GM13977 (cell line): ENCODE results near the gene EPHX1.
"Not testable (repeated sequence)": the region's sequence is repeated elsewhere in the genome, so short reads cannot be mapped to it uniquely, and the experiment has no call there.

Source experiments
- DNase-seq: peaks from one replicate; pipeline ENCODE4 v3.0.0; 2012; ENCODE audit warnings: low spot score
- in situ Hi-C: fragments of 300-500 bp; cut with MboI; formaldehyde crosslinking; loops from one replicate; pipeline ENCODE4 v1.12.0; 2022; ENCODE audit warnings: low sequenced_read_pairs, low pct_unique_long_range_greater_than_20kb, mixed read lengths, inconsistent platforms; ENCODE audit not compliant: unreplicated experiment
- TF ChIP-seq, protein P1 (sequence below): IDR thresholded peaks from 2 replicates; pipeline ENCODE4 v1.5.1; 2012; ENCODE audit warnings: mild to moderate bottlenecking, control low read depth; ENCODE audit not compliant: insufficient read depth; ENCODE audit errors: extremely low read depth, missing control alignments

EPHX1 gene

DNA sequence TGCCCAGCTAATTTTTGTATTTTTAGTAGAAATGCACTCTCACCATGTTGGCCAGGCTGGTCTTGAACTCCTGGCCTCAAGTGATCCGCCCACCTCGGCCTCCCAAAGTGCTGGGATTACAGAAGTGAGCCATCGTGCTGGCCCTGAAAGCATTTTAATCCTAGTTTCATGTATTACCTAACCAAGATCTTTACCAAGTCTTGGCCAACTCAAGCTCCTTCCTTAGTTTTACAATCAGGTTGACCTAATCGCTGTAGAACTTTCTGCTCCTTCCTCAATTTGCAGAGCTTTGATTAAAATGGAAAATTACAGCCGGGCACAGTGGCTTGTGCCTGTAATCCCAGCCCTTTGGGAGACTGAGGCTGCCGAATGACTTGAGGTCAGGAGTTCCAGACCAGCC, 75.4 kb downstream of the EPHX1 start:
- no peak for DNase-seq
- in situ Hi-C loops = no loop called here
- TF ChIP-seq, protein P1, sequence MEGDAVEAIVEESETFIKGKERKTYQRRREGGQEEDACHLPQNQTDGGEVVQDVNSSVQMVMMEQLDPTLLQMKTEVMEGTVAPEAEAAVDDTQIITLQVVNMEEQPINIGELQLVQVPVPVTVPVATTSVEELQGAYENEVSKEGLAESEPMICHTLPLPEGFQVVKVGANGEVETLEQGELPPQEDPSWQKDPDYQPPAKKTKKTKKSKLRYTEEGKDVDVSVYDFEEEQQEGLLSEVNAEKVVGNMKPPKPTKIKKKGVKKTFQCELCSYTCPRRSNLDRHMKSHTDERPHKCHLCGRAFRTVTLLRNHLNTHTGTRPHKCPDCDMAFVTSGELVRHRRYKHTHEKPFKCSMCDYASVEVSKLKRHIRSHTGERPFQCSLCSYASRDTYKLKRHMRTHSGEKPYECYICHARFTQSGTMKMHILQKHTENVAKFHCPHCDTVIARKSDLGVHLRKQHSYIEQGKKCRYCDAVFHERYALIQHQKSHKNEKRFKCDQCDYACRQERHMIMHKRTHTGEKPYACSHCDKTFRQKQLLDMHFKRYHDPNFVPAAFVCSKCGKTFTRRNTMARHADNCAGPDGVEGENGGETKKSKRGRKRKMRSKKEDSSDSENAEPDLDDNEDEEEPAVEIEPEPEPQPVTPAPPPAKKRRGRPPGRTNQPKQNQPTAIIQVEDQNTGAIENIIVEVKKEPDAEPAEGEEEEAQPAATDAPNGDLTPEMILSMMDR = no peak

DNA sequence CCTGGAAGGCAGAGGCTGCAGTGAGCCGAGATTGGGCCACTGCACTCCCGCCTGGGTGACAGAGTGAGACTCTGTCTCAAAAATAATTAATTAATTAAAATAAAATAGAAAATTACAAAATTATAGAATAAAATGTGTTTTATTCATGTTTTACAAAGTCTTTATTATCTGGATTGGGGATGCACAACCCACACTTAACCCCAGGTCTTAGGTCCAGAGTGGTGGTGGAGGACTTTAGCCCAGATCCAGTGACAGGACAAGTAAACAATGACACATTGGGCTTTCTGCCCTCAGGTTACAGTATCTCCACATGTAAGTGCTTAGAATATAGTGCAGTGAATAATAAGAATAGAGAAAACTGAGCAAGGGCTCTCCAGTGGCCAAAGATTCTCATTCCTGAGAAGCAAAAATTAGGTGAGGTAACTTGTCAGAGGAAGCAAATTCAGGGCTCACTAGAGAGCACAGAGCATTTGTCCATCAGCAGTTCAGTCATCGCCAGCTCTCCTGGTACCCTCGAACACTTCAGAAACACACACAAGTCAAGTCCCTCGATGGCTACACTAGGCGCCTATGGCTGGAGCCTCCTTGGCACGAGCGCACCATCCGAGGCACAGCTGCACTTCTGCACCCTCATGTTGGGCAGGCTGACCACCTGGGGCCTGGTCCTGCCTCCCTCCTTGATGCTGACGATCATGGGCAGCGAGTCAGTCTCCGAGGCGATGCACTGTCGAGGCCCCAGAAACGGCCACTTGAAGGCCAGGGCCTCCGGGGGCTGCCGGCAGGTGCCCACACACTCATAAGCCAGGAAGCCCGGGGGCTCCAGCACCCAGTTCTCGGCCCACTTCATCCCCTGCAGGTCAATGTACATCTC, 76.5 kb downstream of the EPHX1 start:
- no peak for DNase-seq
- TF ChIP-seq, protein P1 = no peak

DNA sequence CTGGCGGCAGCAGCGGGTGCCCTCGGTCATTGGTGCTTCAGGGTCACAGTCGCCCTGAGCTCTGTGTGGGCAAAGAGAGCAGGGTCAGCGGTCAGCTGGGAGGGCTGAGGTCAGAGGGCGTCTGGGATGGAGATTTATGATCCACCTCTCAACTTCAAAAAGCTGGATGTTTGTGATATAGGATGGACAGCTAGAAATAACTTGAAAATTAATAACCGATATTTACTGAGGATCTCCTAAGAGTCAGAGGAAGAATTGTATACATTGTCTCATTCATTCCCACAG, 77.0 kb downstream of the EPHX1 start:
- in situ Hi-C loops = no loop called here
- TF ChIP-seq, protein P1 = no peak

More for the DNA sequence above, 76.5 kb downstream of the EPHX1 start:
- in situ Hi-C loops = no loop called here

DNA sequence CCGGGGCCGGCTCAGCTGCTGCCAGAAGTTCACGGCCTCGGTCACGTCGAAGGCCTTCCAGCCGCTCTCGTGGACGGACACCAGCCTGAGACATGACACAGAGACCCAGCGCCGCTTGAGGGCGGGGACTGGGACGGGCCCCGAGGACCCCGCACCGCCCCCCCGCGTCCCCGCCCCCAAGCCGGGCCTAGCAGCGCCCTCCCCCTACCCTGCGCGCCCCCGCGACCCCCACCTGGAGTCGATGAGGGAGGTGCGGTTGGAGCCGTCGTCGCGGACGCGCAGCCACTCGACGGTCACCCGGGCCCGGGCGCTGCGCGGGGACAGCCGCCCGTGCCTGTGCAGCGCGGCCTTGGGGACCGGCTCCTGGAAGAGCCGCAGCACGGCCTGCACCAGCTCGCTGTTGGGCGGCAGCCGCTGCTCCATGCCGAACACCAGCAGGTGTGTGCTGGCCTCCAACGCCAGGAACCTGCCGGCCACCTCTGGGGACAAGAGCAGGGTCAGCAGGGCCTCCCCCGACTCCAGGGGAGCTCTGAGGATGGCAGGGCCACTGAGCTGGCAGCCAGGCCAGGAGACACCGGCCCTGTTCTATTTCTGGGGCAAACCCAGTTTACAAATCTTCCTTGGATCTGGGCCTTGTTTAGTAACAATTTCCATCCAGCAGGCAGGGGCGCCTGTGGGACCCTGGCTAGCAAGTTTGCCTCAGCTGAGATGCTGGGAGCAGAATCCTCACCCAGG, 77.8 kb downstream of the EPHX1 start:
- in situ Hi-C loops, DNase-seq: not testable (repeated sequence)

More for the DNA sequence above, 77.0 kb downstream of the EPHX1 start:
- DNase-seq = no peak

DNA sequence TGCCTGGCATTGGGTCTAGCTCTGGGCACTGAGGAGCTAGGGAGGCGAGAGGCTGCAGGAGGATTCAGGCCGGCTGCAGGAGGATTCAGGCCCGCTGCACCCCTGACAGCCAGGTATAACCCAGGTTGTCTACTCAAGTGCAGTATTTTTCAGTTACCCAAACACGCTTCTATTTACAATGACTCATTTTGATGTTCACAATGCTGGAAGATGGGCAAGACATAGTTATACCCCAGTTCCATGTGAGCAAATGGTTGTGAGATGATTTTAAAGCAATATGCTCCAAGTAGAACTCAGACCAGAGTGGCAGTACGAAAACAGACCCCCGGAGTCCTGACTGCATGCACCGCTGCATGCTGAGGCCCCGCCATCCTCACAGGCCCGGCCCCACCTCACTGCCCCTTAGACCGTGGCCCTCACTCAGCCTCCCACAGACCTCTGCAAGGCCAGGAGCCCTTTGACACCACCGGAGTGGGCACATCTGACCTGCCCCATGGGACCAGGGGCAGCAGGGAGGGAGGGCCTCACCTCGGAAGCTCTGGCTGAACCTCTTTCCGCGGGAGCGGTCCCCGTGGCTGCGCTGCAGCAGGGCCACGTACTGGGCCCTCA, 78.5 kb downstream of the EPHX1 start:
- DNase-seq = no peak
- in situ Hi-C loops = no loop called here
- TF ChIP-seq, protein P1 = no peak

DNA sequence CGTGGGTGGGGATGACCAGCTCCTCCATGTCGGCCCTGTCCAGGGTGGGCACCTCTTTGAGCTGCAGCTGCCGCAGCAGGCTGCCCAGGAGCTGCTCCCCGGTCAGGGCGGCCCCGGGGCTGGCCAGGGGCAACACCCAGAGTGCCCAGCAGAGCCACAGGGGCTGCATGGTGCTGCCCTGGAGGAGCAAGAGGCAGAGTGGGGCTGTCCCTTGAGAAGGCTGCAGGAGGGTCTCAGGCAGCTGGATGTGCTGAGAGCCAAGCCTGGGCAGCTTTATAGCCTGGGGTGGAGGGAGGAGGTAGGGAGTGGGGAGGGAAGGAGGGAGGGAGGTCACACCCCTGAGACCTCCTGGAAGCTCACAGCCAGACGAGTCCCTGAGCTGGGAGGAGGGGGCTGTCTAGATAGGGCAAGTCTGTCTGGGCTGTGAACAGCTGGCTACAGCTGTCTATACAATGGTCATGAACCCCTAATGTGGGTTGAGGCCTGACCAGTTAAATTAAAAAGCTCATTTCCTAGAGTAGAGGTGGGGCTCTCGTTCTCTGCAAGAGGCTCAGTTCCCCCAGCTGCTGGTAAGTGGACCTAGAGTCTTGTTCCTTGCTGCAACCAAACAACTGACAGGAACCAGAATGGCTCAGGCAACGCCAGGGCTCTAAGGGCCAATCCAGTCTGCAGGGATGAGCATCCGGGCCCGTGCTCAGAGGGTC, 79.1 kb downstream of the EPHX1 start, which contains the start of gene LEFTY1:
LEFTY1 (minus strand) TSS at position 249 of the 704 bp plus-strand sequence; CDS start at position 169, 80 bp downstream.
- in situ Hi-C loops = no loop called here
- no peak for DNase-seq
- TF ChIP-seq, protein P1 = no peak
